ENCODE measurements around the gene MPPED1.

Gene MPPED1

DNA sequence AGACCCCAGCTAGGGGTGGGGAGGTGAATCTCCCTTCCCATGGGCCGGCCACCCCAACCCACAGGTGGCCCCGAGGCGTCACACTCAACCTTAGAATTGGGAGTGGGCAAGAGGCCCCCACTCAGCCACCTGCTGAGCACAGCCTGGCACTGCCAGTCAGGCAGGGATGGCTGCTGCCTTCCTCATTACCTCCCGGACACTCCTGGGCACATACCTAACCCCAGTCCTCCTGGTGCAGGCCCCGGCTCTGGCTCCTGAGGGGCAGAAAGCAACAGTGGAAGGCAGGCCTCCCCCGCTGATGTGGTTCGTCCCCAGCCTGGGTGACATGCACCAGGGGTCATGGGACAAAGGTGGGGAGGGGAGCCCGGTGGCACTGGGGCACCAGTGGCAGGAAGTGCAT, 103.6 kb downstream of the MPPED1 start:
- peaks cover 7 to 9% of the 10 kb centered on the region in 2 donors for H3K27me3 Mint-ChIP-seq

DNA sequence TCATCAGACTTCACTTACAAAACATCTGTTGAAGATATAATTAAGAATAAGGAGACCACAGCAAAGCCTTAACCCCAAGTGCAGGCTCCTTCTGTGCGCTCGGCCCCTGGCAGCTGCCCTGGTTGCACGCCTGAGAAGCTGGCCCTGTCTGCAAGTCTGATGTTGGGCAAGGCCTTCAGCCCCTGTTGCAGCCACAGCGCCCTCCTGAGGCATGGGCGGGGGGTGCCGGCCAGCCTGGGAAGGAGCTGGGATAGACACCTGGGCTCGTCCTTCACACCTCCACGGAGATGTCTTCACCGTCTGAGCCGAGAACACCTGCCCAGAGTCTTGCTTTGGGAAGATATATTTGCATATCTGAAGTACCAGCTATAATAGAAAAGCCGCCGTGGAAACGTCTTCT, 104.1 kb downstream of the MPPED1 start:
- peaks cover 4 to 6% of the 10 kb centered on the region in 2 donors for H3K4me1 Mint-ChIP-seq
- peaks cover 7 to 9% of the 10 kb centered on the region in 2 donors for H3K27me3 Mint-ChIP-seq
- ATAC-seq (replicated peaks) (no peak), DNase-seq (no peak)
- H3K4me3 Mint-ChIP-seq = no peak overlapping the region
- H3K36me3 Mint-ChIP-seq = no peaks in the 10 kb centered on the region
- H3K27ac Mint-ChIP-seq = no peak overlapping the region
- H3K9me3 Mint-ChIP-seq = no peaks in the 10 kb centered on the region

More for the DNA sequence above, 103.6 kb downstream of the MPPED1 start:
- ATAC-seq (replicated peaks) (no peak), DNase-seq (no peak)
- Mint-ChIP-seq H3K36me3 (no peaks in the 10 kb centered on the region), H3K4me3 (no peak overlapping the region), H3K9me3 (no peaks in the 10 kb centered on the region), H3K27ac (no peak overlapping the region), H3K4me1 (peaks cover 1% of the 10 kb centered on the region in 2 donors)

DNA sequence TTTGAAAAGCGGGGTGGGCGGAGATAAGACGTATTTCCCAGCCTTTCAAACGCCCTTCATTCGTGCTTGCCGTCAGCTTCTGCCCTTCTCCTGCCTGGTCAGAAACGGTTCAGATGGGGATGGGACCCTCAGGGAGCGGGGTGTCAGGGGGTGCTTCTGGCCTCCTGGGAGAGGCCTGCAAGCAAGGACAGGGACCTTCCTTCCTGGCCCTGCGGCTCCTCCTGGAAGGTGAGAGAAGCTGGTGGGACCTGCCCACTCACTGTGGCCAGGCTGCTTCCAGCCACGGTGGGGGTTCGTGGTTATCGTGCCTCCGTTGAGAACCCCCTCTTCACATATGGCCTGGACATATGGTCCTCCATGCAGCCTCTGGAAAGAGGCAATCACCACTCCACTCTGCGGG, 104.6 kb downstream of the MPPED1 start:
- DNase-seq = no peak
- H3K4me1 Mint-ChIP-seq = peaks cover 4 to 8% of the 10 kb centered on the region in 2 donors

DNA sequence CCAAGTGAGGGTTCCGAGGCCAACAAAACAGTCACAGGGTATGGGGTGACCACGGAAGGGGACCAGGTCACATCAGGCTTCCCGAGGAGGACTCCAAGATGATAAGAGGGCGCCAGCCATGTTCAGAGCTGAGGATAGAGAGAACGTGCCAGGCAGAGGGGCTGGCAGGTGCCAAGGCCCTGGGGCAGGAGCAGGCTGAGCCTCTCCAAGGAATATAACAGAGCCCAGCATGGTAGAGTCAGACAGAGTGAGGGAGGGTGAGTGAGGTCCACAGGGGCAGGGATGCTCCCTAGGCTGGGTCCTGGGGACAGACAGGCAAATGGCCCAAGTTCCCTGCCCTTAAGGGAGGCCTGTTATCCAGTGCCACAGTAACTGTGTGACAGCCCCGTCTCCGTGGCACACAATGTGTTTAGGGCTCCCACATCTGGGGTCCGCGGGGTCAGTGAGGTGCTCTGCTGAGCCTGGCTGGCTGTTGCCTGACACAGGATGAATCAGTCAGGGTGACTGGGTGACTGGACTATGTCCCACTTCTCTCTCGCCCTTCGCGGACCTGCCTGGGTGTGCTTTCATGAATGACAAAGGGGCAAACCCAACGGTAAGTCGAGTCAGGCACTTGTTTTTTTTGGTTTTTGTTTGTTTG, 105.3 kb downstream of the MPPED1 start:
- H3K9me3 Mint-ChIP-seq = no peaks in the 10 kb centered on the region
- no peaks in the 10 kb centered on the region for H3K36me3 Mint-ChIP-seq
- no peak overlapping the region for H3K4me3 Mint-ChIP-seq
- no peak for DNase-seq
- H3K4me1 Mint-ChIP-seq = peaks cover 4 to 8% of the 10 kb centered on the region in 2 donors
- H3K27me3 Mint-ChIP-seq = peaks cover 7 to 9% of the 10 kb centered on the region in 2 donors
- H3K27ac Mint-ChIP-seq = no peak overlapping the region
- ATAC-seq (replicated peaks) = no peak

More for the DNA sequence above, 104.6 kb downstream of the MPPED1 start:
- Mint-ChIP-seq H3K4me3 (no peak overlapping the region), H3K36me3 (no peaks in the 10 kb centered on the region), H3K27me3 (peaks cover 7 to 9% of the 10 kb centered on the region in 2 donors), H3K27ac (no peak overlapping the region), H3K9me3 (no peaks in the 10 kb centered on the region)
- no peak for ATAC-seq (replicated peaks)

DNA sequence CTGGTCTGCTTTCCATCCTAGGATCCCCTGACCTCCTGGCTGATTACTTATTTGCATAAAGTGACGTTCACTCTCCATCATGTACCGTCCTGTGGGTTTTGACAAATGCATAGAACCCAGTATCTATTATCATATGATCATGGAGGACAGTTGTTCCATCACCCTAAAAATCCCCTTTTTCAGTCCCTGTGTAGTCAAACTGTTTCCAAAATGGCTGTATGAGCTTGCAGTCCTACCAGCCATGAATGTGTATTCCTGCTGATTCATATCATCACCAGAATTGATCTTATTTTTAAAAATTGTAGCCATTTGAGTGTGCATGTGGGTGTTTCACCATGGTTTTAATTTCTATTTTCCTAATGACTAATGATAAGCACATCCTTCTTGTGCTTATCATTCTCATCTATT, 108.8 kb downstream of the MPPED1 start:
- Mint-ChIP-seq H3K9me3 (no peaks in the 10 kb centered on the region), H3K4me3 (no peak overlapping the region), H3K36me3 (no peaks in the 10 kb centered on the region), H3K27me3 (peaks cover 8 to 16% of the 10 kb centered on the region in 2 donors), H3K4me1 (peaks cover 4 to 8% of the 10 kb centered on the region in 2 donors), H3K27ac (peak overlapping the region; percentile 2)
- ATAC-seq (replicated peaks) = peak; percentile 65 to 95
- no peak for DNase-seq

DNA sequence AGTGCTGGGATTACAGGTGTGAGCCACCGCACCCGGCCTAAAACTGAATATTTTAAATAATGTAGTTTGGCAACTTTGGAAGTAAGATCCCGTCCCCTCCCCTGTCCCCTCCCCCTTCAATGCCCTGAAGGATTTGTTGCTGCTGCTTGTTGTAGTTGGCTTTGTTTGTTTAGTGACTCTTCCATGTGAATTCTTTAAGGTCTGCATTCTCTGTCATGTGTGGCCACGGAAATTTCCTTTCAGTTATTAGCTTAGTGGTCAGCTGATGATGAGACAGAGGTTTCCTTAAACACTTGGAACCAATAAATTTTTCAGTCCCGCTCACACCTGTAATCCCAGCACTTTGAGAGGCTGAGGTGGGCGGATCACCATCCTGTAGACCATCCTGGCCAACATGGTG, 109.9 kb downstream of the MPPED1 start:
- peaks cover 16 to 24% of the 10 kb centered on the region in 2 donors for H3K27me3 Mint-ChIP-seq

DNA sequence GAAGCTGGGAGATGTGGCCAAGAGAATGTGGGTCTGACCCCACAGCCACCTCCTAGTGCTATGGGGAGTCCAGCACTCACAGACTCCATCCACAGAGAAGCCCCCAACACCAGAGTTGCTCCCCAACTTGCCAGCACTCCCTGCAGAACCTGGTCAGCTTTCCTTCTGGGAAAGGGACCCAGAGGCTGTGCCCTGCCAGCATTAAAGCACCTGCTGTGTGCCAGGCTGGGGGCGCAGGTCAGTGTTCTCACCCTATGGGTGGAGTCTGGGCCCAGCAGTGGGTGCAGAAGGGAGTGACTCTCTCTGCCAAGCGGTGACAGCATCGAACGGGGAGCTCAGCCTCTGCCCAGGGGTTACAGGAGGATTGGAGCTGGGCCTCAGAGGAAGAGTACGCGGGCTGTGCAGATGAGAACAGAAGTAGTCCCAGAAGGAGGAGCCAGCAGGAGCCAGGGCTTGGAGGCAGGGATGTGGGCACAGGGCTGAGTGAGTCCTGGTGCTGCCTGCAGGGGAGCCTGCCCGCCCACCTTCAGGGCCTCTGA, 114.4 kb downstream of the MPPED1 start:
- no peak overlapping the region for H3K27ac Mint-ChIP-seq
- H3K4me1 Mint-ChIP-seq = no peaks in the 10 kb centered on the region
- no peaks in the 10 kb centered on the region for H3K9me3 Mint-ChIP-seq
- no peak overlapping the region for H3K4me3 Mint-ChIP-seq
- peaks cover 27 to 38% of the 10 kb centered on the region in 2 donors for H3K27me3 Mint-ChIP-seq
- no peaks in the 10 kb centered on the region for H3K36me3 Mint-ChIP-seq
- DNase-seq (no peak), ATAC-seq (replicated peaks) (no peak)

More for the DNA sequence above, 109.9 kb downstream of the MPPED1 start:
- Mint-ChIP-seq H3K27ac (no peak overlapping the region), H3K4me1 (peaks cover 4 to 8% of the 10 kb centered on the region in 2 donors), H3K9me3 (no peaks in the 10 kb centered on the region), H3K4me3 (no peak overlapping the region), H3K36me3 (no peaks in the 10 kb centered on the region)
- DNase-seq (no peak), ATAC-seq (replicated peaks) (no peak)

DNA sequence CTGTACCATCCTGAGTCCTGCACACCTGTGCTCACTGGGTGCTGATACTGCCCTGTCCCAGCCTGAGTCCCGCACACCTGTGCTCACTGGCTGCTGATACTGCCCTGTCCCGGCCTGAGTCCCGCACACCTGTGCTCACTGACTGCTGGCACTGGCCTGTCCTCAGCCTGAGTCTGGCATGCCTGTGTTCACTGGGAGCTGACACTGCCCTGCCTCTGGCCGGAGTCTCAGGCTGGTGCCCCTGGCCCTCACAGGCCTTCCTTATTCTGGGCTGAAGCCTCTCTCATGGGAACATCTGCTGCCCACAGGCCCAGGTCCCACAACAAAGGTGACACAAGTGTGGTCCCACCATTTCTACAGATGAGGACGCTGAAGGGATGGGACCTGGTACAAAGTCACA, 115.1 kb downstream of the MPPED1 start:
- DNase-seq = no peak
- Mint-ChIP-seq H3K4me3 (no peak overlapping the region), H3K27ac (no peak overlapping the region), H3K27me3 (peaks cover 27 to 38% of the 10 kb centered on the region in 2 donors), H3K9me3 (no peaks in the 10 kb centered on the region), H3K4me1 (no peaks in the 10 kb centered on the region), H3K36me3 (no peaks in the 10 kb centered on the region)
- ATAC-seq (replicated peaks) = no peak

DNA sequence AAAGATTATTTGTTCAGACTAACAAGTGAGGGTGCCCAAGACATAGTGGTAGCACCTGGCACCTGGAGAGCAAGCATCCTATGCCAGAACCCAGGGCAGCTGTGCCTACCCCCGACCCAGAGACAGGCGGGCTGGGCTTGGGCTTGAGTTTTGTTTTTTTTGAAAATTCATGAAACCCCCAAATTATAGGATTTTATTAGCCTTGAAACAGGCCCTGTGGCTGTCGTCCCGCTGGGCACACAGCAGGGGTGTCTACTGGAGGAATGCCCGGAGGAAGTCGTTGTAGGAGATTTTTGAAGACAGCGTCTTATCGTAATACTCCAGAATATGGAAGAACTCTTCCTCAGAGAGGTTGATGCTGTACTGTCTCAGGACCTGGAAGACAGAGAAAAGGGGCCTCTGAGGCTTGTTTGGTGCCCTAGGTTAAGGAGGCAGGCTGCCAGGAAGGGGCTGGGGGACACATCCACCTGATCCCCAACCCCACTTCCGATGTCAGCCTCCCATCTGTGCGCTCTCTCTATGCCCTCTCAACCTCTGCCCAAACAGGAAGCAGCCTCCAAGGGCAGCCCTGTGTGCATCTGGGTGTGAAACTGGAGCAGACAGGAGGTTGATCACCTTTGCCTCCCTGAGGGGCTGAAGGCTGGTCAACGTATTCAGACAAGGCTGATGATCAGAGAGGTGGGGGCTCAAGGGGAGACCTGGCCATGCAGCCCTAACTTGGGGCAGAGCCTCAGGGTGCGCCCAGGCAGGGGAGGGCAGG, 117.0 kb downstream of the MPPED1 start:
- H3K27me3 Mint-ChIP-seq = peaks cover 27 to 38% of the 10 kb centered on the region in 2 donors
- no peaks in the 10 kb centered on the region for H3K9me3 Mint-ChIP-seq
- DNase-seq (no peak), ATAC-seq (replicated peaks) (no peak)
- H3K4me3 Mint-ChIP-seq = no peak overlapping the region
- no peaks in the 10 kb centered on the region for H3K36me3 Mint-ChIP-seq
- no peak overlapping the region for H3K27ac Mint-ChIP-seq
- no peaks in the 10 kb centered on the region for H3K4me1 Mint-ChIP-seq

DNA sequence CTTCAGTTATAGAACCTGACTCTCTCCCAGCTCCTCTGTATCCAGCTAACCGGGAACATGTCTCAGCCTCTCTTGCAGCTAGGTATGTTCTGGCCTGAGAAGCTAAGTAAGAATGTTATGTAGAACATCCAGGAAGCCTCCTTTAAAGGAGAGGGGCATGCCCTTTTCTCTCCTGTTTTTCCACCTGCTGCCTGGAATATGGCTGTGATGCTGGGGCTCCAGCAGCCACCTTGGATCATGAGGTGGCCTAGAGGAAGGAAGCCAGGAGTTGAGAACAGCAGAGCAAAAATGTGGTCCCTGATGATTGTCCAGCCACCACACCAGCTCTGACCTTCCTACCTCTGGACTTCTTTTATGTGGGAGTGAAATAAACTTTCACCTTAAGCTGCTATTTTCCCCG, 117.6 kb downstream of the MPPED1 start:
- Mint-ChIP-seq H3K4me3 (no peak overlapping the region), H3K36me3 (no peaks in the 10 kb centered on the region), H3K27ac (no peak overlapping the region), H3K27me3 (peaks cover 27 to 38% of the 10 kb centered on the region in 2 donors), H3K4me1 (no peaks in the 10 kb centered on the region), H3K9me3 (no peaks in the 10 kb centered on the region)
- ATAC-seq (replicated peaks) = no peak
- no peak for DNase-seq

DNA sequence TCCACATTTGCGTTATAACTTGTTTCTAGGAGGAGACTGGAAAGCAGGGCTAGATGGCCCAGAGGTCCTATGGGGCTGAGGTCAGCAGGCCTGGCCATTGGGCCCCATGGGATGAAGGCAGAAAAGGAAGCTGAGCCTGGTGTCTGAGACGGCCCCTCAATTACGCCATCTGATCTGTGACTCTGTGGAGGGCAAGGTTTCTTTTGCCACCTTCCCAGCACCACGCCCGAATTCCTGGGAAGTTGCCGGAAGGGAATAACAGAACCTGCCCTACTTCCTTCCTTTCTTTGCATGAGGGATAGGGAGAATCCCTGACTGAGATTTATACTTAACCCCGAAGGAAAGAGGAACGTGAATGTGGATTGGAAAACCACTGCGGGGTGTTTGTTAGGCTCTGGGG, 118.1 kb downstream of the MPPED1 start:
- Mint-ChIP-seq H3K27ac (no peak overlapping the region), H3K27me3 (peaks cover 26 to 37% of the 10 kb centered on the region in 2 donors), H3K36me3 (no peaks in the 10 kb centered on the region), H3K4me1 (no peaks in the 10 kb centered on the region), H3K4me3 (no peak overlapping the region), H3K9me3 (no peaks in the 10 kb centered on the region)
- no peak for ATAC-seq (replicated peaks)
- no peak for DNase-seq

DNA sequence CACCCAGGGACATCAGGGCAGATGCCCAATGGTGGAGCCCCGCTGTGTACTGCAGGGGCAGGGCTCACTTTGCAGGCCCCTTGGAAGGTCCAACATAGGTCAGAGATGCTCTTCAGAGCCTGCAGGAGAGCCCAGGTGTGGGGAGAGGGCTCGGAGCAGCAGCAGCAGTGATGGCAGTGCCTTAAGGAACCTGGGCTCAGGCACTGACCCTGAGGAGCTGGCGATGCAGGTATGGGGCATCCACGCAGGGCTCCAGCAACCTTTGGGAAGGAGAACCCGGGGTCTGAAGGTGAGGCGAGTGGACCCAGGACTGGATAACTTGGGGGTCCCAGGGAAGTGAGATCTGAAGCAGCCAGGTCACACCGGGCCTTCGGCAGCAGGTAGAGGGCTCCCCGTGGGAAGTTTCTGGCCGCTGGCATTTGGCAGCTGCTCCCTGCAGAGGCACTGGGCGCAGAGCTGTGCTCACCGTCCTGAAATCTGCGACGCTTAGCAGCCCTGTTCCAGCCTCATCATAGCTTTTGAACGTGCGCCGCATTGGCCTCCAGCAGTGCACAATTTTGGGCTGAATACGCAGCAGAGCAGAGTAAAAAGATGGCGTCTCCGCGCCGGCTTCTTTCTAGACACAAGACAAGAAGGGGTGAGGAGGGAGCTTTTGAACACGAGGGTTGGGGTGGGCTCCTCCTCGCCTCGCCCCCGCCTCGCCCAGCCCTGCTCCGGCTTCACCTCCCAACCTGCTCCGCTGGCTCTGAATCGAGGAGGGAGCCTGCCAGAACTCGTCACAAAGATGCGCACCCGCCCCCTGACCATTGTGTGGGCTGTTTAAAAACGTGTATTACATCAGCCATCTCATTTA, 118.8 kb downstream of the MPPED1 start:
- Mint-ChIP-seq H3K27ac (no peak overlapping the region), H3K36me3 (no peaks in the 10 kb centered on the region), H3K4me3 (no peak overlapping the region), H3K4me1 (no peaks in the 10 kb centered on the region), H3K27me3 (peaks cover 22 to 37% of the 10 kb centered on the region in 2 donors), H3K9me3 (no peaks in the 10 kb centered on the region)
- ATAC-seq (replicated peaks) (no peak), DNase-seq (no peak)

DNA sequence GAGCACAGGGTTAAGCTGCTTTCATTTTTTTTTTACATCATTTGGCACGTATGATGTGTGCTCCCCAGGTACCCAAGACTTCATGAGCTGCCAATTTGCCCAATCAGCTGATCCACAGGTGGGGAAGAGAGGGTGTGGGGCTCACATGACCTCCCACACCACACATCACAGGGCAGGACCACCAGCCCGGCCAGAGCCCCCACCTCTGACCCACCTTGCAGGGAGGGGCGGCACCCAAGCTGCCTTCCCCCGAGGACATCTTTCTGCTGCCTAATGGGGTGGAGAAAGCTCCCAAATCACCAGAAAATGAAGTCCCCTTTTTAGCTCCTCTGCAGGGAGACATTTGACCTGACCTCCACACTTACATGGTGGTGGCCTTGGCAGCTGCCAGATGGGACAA, 119.8 kb downstream of the MPPED1 start:
- H3K27me3 Mint-ChIP-seq = peaks cover 17 to 29% of the 10 kb centered on the region in 2 donors

More for the DNA sequence above, 119.8 kb downstream of the MPPED1 start:
- Mint-ChIP-seq H3K27ac (no peak overlapping the region), H3K9me3 (no peaks in the 10 kb centered on the region), H3K4me1 (no peaks in the 10 kb centered on the region), H3K4me3 (no peak overlapping the region), H3K36me3 (no peaks in the 10 kb centered on the region)
- DNase-seq (no peak), ATAC-seq (replicated peaks) (no peak)

Data from stimulated activated naive B cell treated with anti-CD40 and anti-IgM and Interleukin-4, amounts not matched to agents 10 μg/mL and 1 μg/mL and 100 μg/mL, for 72 hours (primary cell).